GM12875 (cell line): ENCODE results near the gene CACHD1.

Experiments used
- H3K4me3 ChIP-seq: one replicate; pipeline ENCODE4 v1.5.1; 2011; ENCODE audit warnings: low read depth, low read length, control low read depth
- CTCF ChIP-seq: IDR thresholded peaks from 2 replicates; pipeline ENCODE4 v1.5.1; 2011; ENCODE audit warnings: low read depth, mild to moderate bottlenecking, control low read depth, inconsistent platforms, low read length, moderate library complexity, borderline replicate concordance; ENCODE audit not compliant: insufficient read depth

CACHD1 gene

GRCh38 chr1:64478594-64479470 is 8.9 kb downstream of the CACHD1 start:
- TF ChIP-seq CTCF, result no peak

GRCh38 chr1:64479874-64480273 is 9.9 kb downstream of the CACHD1 start:
- no peak for TF ChIP-seq CTCF

More at GRCh38 chr1:64478594-64479470, 8.9 kb downstream of the CACHD1 start:
- H3K4me3 ChIP-seq, result no peak overlapping the region

GRCh38 chr1:64480999-64481772 is 11.3 kb downstream of the CACHD1 start:
- no peak overlapping the region for H3K4me3 ChIP-seq
- no peak for TF ChIP-seq CTCF

More at GRCh38 chr1:64479874-64480273, 9.9 kb downstream of the CACHD1 start:
- no peak overlapping the region for H3K4me3 ChIP-seq

GRCh38 chr1:64482128-64482527 is 12.2 kb downstream of the CACHD1 start:
- no peak overlapping the region for H3K4me3 ChIP-seq
- TF ChIP-seq CTCF, result no peak

- H3K4me3 ChIP-seq, result no peak overlapping the region
- no peak for TF ChIP-seq CTCF
Observed at GRCh38 chr1:64482720-64483119, 12.8 kb downstream of the CACHD1 start.

GRCh38 chr1:64483731-64484414 is 13.9 kb downstream of the CACHD1 start:
- no peak for TF ChIP-seq CTCF
- no peak overlapping the region for H3K4me3 ChIP-seq
